Tibial nerve (tissue), 4 donors: ENCODE results near the gene BET1L. TPM values are rescaled to one million over a fixed set of nuclear protein-coding genes. Genes with fewer than 3 reads are reported as not detected.
"Not testable (repeated sequence)": the region's sequence is repeated elsewhere in the genome, so short reads cannot be mapped to it uniquely, and the experiment has no call there.

Source experiments
- DNase-seq, 2 donors: peaks; one replicate each; pipeline ENCODE4 v3.0.0-alpha.2; 2019; ENCODE audit warnings: low spot score in 2 of 2
- H3K27ac ChIP-seq, 4 donors: fragments of 200-600 bp; sonication (generic) in 3 of 4; one replicate each; pipeline ENCODE4 v1.5.1; 2017 to 2019; ENCODE audit warnings: mild to moderate bottlenecking in 1 of 4
- H3K27me3 ChIP-seq, 2 donors: fragments of 200-600 bp; sonication (generic) in 1 of 2; one replicate each; pipeline versions ENCODE4 v1.5.1 to v1.6.0; 2017 to 2019
- H3K36me3 ChIP-seq, 3 donors: fragments of 200-600 bp; sonication (generic); one replicate each; pipeline ENCODE4 v1.5.1; 2018 to 2019
- H3K4me1 ChIP-seq, 4 donors: fragments of 200-600 bp; sonication (generic) in 3 of 4; one replicate each; pipeline ENCODE4 v1.5.1; 2017 to 2019
- H3K4me3 ChIP-seq, 4 donors: fragments of 200-600 bp; sonication (generic) in 3 of 4; one replicate each; pipeline ENCODE4 v1.5.1; 2017 to 2019; ENCODE audit warnings: mild to moderate bottlenecking in 1 of 4, moderate library complexity in 1 of 4
- H3K9me3 ChIP-seq, 4 donors: fragments of 200-600 bp; sonication (generic) in 3 of 4; one replicate each; pipeline ENCODE4 v1.5.1; 2017 to 2019
- EP300 ChIP-seq, 2 donors: sonication (generic); formaldehyde crosslinking; IDR thresholded peaks; one replicate each; pipeline ENCODE4 v1.6.1; 2017; ENCODE audit warnings: antibody characterized with exemption in 2 of 2, mild to moderate bottlenecking in 1 of 2
- POLR2A ChIP-seq, 2 donors: fragments of 450-650 bp; IDR thresholded peaks; one replicate each; pipeline ENCODE4 v1.6.1; 2017; ENCODE audit warnings: antibody characterized with exemption in 2 of 2, mild to moderate bottlenecking in 2 of 2, moderate library complexity in 2 of 2
- WGBS, 2 donors: methylation state at CpG; one replicate each; pipeline ENCODE4 v1.1.5; 2018; 5-methylcytosine and 5-hydroxymethylcytosine counted together
- total RNA-seq, 4 donors: library from RNA; depleted of rRNA; stranded (reverse); fragments of >200 nt; gene quantifications; one replicate each; pipeline ENCODE4 v1.1.0, GENCODE V29; 2016
- TF ChIP-seq, protein P1 (sequence below), 5 experiments: fragments of 200-600 bp in 3 of 5; fragments of 450-650 bp in 2 of 5; sonication (generic) in 3 of 5; IDR thresholded peaks; one replicate each; pipeline ENCODE4 v1.5.1; 2016 to 2019; ENCODE audit warnings: antibody characterized with exemption in 5 of 5, mild to moderate bottlenecking in 3 of 5, moderate library complexity in 2 of 5

Gene BET1L
- total RNA-seq, 4 donors from 2014 or later, result 30.9 to 43.9 (median 38.7) TPM

DNA sequence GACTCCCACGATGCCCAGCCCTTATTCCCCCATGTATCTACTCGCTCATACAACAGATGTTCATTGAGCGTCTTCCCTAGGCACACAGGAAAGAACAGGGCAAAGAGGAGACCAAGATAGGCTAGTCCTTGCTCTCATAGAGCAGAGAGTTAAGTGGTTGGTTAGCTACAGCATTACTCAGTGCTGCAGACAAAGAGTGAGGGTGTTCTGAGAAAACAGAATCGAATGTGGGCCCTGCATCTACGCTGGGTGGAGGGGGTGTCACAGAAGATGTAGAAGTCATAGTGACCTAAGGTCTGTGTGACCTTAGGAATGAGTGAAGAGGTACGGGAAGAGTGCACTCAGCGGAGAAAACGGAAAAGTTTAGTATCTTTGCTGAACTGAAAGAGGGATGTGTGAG is 41.9 kb upstream of the BET1L start:
- H3K36me3 ChIP-seq, result peaks cover 0 to 97% (median 47%) of the 10 kb centered on the region in 3 donors
- H3K27me3 ChIP-seq, result no peaks in the 10 kb centered on the region
- WGBS, 2 donors, result 76 to 81% methylated on average over 8 of the region's 8 CpGs

DNA sequence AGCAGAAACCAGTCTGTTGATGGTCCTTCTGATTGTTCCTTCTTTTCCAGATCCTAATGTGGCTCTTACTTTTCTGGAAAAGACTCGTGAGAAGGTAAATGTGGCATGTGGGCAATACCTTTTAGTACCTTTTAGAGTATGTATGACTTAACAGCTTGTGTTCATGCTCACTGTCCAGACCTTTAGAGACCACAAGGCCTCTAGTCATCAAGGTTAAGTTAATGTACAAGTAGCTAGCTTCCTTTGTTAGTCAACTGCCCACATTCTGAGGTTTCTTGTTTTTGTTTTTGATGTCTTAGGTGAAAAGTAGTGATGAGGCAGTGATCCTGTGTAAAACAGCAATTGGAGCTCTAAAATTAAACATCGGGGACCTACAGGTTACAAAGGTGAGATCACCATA is 37.2 kb upstream of the BET1L start:
- TF ChIP-seq EP300 (IDR thresholded peaks at IDR 0.05) (no peak), POLR2A (IDR thresholded peaks at IDR 0.05) (no peak)
- TF ChIP-seq, protein P1, sequence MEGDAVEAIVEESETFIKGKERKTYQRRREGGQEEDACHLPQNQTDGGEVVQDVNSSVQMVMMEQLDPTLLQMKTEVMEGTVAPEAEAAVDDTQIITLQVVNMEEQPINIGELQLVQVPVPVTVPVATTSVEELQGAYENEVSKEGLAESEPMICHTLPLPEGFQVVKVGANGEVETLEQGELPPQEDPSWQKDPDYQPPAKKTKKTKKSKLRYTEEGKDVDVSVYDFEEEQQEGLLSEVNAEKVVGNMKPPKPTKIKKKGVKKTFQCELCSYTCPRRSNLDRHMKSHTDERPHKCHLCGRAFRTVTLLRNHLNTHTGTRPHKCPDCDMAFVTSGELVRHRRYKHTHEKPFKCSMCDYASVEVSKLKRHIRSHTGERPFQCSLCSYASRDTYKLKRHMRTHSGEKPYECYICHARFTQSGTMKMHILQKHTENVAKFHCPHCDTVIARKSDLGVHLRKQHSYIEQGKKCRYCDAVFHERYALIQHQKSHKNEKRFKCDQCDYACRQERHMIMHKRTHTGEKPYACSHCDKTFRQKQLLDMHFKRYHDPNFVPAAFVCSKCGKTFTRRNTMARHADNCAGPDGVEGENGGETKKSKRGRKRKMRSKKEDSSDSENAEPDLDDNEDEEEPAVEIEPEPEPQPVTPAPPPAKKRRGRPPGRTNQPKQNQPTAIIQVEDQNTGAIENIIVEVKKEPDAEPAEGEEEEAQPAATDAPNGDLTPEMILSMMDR (IDR thresholded peaks at IDR 0.05), result no peak
- Histone ChIP-seq H3K36me3 (peaks cover 0 to 97% (median 36%) of the 10 kb centered on the region in 3 donors), H3K27me3 (no peaks in the 10 kb centered on the region), H3K27ac (no peak overlapping the region), H3K9me3 (no peaks in the 10 kb centered on the region), H3K4me3 (no peak overlapping the region), H3K4me1 (peaks cover 0 to 3% (median 0%) of the 10 kb centered on the region in 4 donors)
- WGBS, 2 donors, result 93 to 97% methylated on average over 2 of the region's 2 CpGs
- DNase-seq, result no peak

More for the DNA sequence above, 41.9 kb upstream of the BET1L start:
- DNase-seq, result no peak
- peaks cover 0 to 9% (median 0%) of the 10 kb centered on the region in 4 donors for H3K4me1 ChIP-seq
- no peak for TF ChIP-seq EP300 (IDR thresholded peaks at IDR 0.05)
- TF ChIP-seq, protein P1 (IDR thresholded peaks at IDR 0.05), result no peak
- no peak for TF ChIP-seq POLR2A (IDR thresholded peaks at IDR 0.05)
- H3K9me3 ChIP-seq, result no peaks in the 10 kb centered on the region
- no peak overlapping the region for H3K4me3 ChIP-seq
- no peak overlapping the region for H3K27ac ChIP-seq

DNA sequence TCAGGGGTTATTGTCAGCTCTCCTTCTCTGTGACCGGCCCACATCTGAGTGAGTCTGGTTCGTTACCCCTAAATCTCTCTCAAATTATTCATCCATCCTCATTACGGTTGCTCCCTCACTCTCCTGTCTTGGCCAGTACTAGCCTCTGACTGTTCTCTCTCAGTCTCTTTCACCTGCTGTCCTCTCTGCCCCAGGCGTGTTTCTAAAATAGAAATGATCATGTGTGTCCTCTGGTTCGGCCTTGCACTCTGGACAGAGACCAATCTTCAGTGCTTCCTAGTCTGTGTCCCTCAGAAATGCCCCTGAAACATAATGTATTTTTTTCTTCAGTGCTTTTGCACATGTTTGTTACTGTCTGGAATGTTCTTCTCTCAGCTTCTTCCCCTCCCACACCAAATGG is 34.4 kb upstream of the BET1L start:
- no peak overlapping the region for H3K4me3 ChIP-seq
- H3K9me3 ChIP-seq, result no peaks in the 10 kb centered on the region
- H3K36me3 ChIP-seq, result peaks cover 0 to 72% (median 12%) of the 10 kb centered on the region in 3 donors
- no peak for DNase-seq
- no peaks in the 10 kb centered on the region for H3K27me3 ChIP-seq
- TF ChIP-seq, protein P1 (IDR thresholded peaks at IDR 0.05), result no peak
- TF ChIP-seq POLR2A (IDR thresholded peaks at IDR 0.05), result no peak
- TF ChIP-seq EP300 (IDR thresholded peaks at IDR 0.05), result no peak
- WGBS, 2 donors, result 85 to 89% methylated on average over 5 of the region's 5 CpGs
- H3K27ac ChIP-seq, result no peak overlapping the region
- peaks cover 0 to 25% (median 13%) of the 10 kb centered on the region in 4 donors for H3K4me1 ChIP-seq

DNA sequence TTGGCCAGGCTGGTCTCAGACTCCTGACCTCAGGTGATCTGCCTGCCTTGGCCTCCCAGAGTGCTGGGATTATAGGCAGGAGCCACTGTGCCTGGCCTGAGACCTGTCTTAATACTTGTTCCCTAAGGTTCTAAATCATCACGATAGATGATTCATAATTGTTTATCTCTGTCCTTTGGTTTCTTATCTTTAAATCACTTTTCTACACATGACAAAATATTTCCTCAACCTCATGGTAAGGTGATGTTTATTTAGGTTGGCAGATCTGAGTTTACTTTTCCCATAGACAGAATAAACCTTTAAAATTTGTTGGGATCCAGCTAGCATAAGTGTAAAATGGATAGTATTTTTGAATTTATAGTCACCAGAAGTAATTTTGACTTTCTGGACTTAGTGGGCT is 33.1 kb upstream of the BET1L start:
- H3K4me1 ChIP-seq, result peaks cover 0 to 29% (median 14%) of the 10 kb centered on the region in 4 donors
- DNase-seq, result no peak
- H3K4me3 ChIP-seq, result no peak overlapping the region
- no peaks in the 10 kb centered on the region for H3K27me3 ChIP-seq
- 80 to 83% methylated on average over 1 of the region's 1 CpG for WGBS, 2 donors
- TF ChIP-seq EP300 (IDR thresholded peaks at IDR 0.05) (no peak), POLR2A (IDR thresholded peaks at IDR 0.05) (no peak)
- TF ChIP-seq, protein P1 (IDR thresholded peaks at IDR 0.05), result no peak
- H3K9me3 ChIP-seq, result no peaks in the 10 kb centered on the region
- no peak overlapping the region for H3K27ac ChIP-seq
- peaks cover 0 to 60% (median 3%) of the 10 kb centered on the region in 3 donors for H3K36me3 ChIP-seq

DNA sequence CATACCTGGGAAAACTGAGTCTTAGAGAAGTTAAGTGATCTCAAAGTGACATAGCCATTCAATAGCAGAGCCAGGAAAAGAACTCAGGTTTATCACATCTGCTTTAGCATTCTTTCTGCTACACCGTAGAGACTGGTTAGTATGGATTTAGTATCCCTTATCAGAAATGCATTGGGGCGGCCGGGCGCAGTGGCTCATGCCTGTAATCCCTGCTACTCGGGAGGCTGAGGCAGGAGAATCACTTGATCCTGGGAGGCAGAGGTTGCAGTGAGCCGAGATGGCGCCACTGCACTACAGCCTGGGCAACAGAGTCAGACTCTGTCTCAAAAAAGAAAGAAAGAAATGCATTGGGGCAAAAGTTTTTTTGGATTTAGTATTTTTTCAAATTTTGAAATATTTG is 31.1 kb upstream of the BET1L start:
- WGBS, 2 donors, result 80 to 86% methylated on average over 7 of the region's 7 CpGs
- not testable (repeated sequence) for H3K27me3 ChIP-seq, H3K4me3 ChIP-seq, H3K27ac ChIP-seq, H3K9me3 ChIP-seq, DNase-seq
- Histone ChIP-seq H3K36me3 (peaks cover 0 to 40% (median 3%) of the 10 kb centered on the region in 3 donors), H3K4me1 (peaks cover 0 to 42% (median 16%) of the 10 kb centered on the region in 4 donors)
